Mucosa of rectum (tissue), 2 donors: Measurements from ENCODE around the gene TMEM88.

ENCODE experiments used
- H3K27ac ChIP-seq, 2 donors: one replicate each; pipeline ENCODE4 v1.7.0; 2013; ENCODE audit warnings: inconsistent platforms in 2 of 2, low read depth in 2 of 2, low read length in 2 of 2
- H3K27me3 ChIP-seq, 2 donors: one replicate each; pipeline ENCODE4 v1.7.0; 2013; ENCODE audit warnings: low read length in 2 of 2; ENCODE audit not compliant: control insufficient read depth in 2 of 2, insufficient read depth in 2 of 2
- H3K36me3 ChIP-seq, 2 donors: one replicate each; pipeline ENCODE4 v1.7.0; 2013; ENCODE audit warnings: low read length in 2 of 2; ENCODE audit not compliant: control insufficient read depth in 2 of 2, insufficient read depth in 2 of 2
- H3K4me1 ChIP-seq, 2 donors: one replicate each; pipeline ENCODE4 v1.7.0; 2013; ENCODE audit warnings: low read length in 2 of 2, mild to moderate bottlenecking in 1 of 2; ENCODE audit not compliant: control insufficient read depth in 2 of 2, insufficient read depth in 2 of 2
- H3K4me3 ChIP-seq, 2 donors: one replicate each; pipeline ENCODE4 v1.7.0; 2013; ENCODE audit warnings: low read length in 2 of 2
- H3K9ac ChIP-seq, 2 donors: one replicate each; pipeline ENCODE4 v1.7.0; 2013; ENCODE audit warnings: low read length in 2 of 2, low read depth in 1 of 2, mild to moderate bottlenecking in 1 of 2
- H3K9me3 ChIP-seq, 2 donors: one replicate each; pipeline ENCODE4 v1.7.0; 2013; ENCODE audit warnings: low read length in 2 of 2; ENCODE audit not compliant: control insufficient read depth in 2 of 2
- donor health status: healthy.
- donor health status: Normal muscosa, but diverticular disease.

Gene TMEM88

DNA sequence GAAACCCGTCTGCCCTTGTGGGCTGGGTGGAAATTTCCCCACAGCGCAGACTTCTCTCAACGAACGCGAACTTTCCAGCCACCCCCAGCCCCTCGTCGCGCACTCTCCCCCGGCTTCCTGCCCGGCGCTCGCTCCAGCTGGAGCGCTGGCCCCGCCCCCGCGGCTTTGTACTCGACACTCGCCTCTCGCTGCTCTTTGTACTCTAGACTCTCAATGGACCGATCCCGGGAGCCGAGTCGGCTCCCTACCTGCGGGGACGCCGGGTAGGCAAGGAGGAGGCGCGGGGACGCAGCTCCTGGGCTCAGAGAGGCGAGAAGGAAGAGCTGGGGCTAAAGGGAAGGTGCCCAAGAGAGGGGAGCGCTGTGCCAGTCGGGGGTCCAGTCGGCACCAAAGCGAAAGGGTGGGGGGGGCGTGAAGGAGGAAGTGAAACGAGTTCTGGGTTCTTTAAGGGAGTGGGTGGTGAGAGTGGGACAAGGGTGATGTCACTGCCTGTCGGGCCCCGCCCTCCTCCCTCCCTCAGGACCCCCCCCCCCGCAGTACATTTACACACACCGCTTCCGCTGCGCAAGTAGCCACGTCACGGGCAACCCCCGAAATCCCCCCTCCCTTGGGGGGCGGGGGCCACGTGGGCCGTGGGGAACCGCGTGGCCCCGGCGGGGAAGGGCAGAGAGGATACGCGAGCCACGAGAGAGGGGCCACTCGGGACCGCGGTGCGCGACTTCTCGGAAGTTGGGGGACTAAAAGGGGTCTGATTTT lies 11.2 kb upstream of the TMEM88 start:
- Histone ChIP-seq H3K36me3 (peaks cover 20 to 22% of the 10 kb centered on the region in 2 donors), H3K4me3 (peak overlapping the region; percentile 84 to 95), H3K9me3 (no peaks in the 10 kb centered on the region), H3K27ac (peak overlapping the region; percentile 99 to 100), H3K27me3 (no peaks in the 10 kb centered on the region), H3K9ac (peak overlapping the region; percentile 93 to 98), H3K4me1 (peaks cover 43 to 51% of the 10 kb centered on the region in 2 donors)

DNA sequence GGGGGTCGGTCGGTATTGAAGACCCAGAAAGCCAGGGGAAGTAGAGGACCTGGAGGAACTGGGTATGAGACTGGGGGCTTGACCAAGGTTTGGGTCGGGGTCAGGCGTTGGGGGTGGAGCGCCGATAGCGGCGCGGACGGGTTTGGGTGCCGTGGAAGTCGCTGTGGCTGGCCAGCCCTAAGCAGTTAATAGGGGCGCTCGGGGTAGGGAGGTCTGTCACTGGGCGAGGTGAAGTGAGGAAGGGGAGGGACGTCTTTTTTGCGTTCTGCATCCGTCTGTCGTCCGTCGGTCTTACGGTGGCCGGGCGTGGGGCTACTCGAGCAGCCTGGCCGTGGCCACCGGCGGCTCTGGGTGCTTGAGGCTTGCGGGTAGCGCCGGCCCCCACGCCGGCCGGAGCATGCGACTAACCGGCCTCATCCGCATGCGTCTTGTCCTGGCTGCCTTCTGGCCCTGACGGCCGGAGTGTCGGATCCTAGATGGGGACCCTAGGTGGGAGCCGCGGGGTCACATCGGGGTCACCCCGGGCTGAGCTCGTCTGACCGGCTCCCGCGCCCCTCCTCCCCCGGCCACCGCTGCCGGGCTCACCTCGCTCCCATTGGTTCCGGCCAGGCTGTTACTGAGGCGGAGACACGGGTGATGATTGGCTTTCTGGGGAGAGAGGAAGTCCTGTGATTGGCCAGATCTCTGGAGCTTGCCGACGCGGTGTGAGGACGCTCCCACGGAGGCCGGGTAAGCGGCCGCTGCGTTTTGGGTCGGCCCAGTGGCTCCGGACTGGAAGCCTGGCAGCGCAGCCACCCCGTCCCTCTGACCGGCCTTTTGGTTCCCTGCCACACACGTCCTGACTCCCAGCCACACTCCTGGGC lies 10.3 kb upstream of the TMEM88 start:
- Histone ChIP-seq H3K27ac (peak overlapping the region; percentile 99 to 100), H3K9ac (peak overlapping the region; percentile 93 to 96), H3K9me3 (no peaks in the 10 kb centered on the region), H3K4me1 (peaks cover 35 to 43% of the 10 kb centered on the region in 2 donors), H3K36me3 (peaks cover 25 to 28% of the 10 kb centered on the region in 2 donors), H3K4me3 (peak overlapping the region; percentile 84 to 95), H3K27me3 (no peaks in the 10 kb centered on the region)

DNA sequence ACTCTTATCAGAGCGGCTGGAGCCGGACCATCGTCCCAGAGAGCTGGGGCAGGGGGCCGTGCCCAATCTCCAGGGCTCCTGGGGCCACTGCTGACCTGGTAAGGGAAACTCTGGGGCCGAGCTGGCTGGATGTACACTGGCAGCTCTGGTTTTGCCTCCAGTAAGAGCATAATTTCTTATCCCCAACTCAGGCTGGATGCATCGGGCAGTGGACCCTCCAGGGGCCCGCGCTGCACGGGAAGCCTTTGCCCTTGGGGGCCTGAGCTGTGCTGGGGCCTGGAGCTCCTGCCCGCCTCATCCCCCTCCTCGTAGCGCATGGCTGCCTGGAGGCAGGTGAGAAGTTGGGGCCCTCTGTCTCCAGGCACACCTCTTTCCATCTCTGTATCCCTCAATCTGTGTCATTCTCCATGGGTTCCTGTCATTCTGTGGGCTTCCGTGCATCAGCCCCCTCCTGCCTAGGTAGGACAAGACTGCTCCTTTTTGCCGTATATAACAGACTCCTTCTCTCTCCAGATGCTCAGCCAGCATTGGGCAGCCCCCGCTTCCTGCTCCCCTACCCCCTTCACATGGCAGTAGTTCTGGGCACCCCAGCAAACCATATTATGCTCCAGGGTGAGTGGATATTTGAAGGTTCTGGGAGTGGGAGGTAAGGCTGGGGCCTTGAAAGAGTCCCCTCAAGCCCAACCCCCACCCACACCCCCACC lies 9.4 kb upstream of the TMEM88 start:
- H3K27me3 ChIP-seq, result no peaks in the 10 kb centered on the region
- H3K4me1 ChIP-seq, result peaks cover 25 to 35% of the 10 kb centered on the region in 2 donors
- peak overlapping the region; percentile 99 to 100 for H3K27ac ChIP-seq
- no peaks in the 10 kb centered on the region for H3K9me3 ChIP-seq
- peaks cover 35% of the 10 kb centered on the region in 2 donors for H3K36me3 ChIP-seq
- H3K4me3 ChIP-seq, result peak overlapping the region; percentile 84 to 95
- H3K9ac ChIP-seq, result peak overlapping the region; percentile 93 to 96

DNA sequence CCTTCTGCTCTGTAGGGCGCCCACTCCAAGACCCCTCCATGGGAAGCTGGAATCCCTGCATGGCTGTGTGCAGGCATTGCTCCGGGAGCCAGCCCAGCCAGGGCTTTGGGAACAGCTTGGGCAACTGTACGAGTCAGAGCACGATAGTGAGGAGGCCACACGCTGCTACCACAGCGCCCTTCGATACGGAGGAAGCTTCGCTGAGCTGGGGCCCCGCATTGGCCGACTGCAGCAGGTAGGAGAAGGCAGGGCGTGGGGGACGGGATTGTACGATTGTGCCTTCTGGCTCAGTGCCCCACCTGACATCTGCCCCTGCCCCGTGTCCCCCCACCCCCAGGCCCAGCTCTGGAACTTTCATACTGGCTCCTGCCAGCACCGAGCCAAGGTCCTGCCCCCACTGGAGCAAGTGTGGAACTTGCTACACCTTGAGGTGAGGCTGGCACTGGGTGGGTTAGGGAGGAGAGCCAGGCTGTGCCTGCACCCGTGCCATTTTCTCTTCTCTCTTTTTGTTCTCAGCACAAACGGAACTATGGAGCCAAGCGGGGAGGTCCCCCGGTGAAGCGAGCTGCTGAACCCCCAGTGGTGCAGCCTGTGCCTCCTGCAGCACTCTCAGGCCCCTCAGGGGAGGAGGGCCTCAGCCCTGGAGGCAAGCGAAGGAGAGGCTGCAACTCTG lies 8.7 kb upstream of the TMEM88 start:
- Histone ChIP-seq H3K9me3 (no peaks in the 10 kb centered on the region), H3K27ac (no peak overlapping the region), H3K4me3 (no peak overlapping the region), H3K27me3 (no peaks in the 10 kb centered on the region), H3K9ac (no peak overlapping the region), H3K4me1 (peaks cover 19 to 31% of the 10 kb centered on the region in 2 donors), H3K36me3 (peaks cover 40 to 41% of the 10 kb centered on the region in 2 donors)

DNA sequence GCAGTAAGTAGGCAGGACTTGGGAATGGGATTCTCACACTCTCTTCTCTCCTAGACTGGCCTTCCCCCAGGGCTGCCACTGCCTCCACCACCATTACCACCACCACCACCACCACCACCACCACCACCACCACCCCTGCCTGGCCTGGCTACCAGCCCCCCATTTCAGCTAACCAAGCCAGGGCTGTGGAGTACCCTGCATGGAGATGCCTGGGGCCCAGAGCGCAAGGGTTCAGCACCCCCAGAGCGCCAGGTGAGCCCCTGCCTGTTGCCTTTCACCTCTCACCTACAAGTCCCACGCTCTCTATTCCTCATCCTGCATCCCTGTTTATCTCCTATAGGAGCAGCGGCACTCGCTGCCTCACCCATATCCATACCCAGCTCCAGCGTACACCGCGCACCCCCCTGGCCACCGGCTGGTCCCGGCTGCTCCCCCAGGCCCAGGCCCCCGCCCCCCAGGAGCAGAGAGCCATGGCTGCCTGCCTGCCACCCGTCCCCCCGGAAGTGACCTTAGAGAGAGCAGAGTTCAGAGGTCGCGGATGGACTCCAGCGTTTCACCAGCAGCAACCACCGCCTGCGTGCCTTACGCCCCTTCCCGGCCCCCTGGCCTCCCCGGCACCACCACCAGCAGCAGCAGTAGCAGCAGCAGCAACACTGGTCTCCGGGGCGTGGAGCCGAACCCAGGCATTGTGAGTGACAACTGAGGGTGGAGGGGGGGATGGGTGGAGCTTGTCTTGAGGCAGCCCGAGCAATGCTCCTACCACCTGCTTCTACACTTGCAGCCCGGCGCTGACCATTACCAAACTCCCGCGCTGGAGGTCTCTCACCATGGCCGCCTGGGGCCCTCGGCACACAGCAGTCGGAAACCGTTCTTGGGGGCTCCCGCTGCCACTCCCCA lies 7.9 kb upstream of the TMEM88 start:
- Histone ChIP-seq H3K27ac (no peak overlapping the region), H3K27me3 (no peaks in the 10 kb centered on the region), H3K36me3 (peaks cover 43 to 45% of the 10 kb centered on the region in 2 donors), H3K4me1 (peaks cover 23 to 33% of the 10 kb centered on the region in 2 donors), H3K9ac (no peak overlapping the region), H3K4me3 (no peak overlapping the region), H3K9me3 (no peaks in the 10 kb centered on the region)

DNA sequence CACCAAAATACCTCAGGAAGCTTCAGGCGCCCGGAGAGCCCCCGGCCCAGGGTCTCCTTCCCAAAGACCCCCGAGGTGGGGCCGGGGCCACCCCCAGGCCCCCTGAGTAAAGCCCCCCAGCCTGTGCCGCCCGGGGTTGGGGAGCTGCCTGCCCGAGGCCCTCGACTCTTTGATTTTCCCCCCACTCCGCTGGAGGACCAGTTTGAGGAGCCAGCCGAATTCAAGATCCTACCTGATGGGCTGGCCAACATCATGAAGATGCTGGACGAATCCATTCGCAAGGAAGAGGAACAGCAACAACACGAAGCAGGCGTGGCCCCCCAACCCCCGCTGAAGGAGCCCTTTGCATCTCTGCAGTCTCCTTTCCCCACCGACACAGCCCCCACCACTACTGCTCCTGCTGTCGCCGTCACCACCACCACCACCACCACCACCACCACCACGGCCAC lies 6.7 kb upstream of the TMEM88 start:
- Histone ChIP-seq H3K36me3 (peaks cover 53 to 56% of the 10 kb centered on the region in 2 donors), H3K9me3 (no peaks in the 10 kb centered on the region), H3K27ac (no peak overlapping the region), H3K4me3 (no peak overlapping the region), H3K27me3 (no peaks in the 10 kb centered on the region), H3K9ac (no peak overlapping the region), H3K4me1 (peaks cover 20 to 24% of the 10 kb centered on the region in 2 donors)

DNA sequence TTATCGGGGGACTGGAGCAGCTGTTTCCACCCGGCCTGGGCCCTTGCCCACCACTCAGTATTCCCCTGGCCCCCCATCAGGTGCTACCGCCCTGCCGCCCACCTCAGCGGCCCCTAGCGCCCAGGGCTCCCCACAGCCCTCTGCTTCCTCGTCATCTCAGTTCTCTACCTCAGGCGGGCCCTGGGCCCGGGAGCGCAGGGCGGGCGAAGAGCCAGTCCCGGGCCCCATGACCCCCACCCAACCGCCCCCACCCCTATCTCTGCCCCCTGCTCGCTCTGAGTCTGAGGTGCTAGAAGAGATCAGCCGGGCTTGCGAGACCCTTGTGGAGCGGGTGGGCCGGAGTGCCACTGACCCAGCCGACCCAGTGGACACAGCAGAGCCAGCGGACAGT lies 6.1 kb upstream of the TMEM88 start:
- Histone ChIP-seq H3K4me3 (no peak overlapping the region), H3K27me3 (no peaks in the 10 kb centered on the region), H3K36me3 (peaks cover 54 to 57% of the 10 kb centered on the region in 2 donors), H3K9ac (no peak overlapping the region), H3K27ac (no peak overlapping the region), H3K4me1 (peaks cover 18 to 23% of the 10 kb centered on the region in 2 donors), H3K9me3 (no peaks in the 10 kb centered on the region)

DNA sequence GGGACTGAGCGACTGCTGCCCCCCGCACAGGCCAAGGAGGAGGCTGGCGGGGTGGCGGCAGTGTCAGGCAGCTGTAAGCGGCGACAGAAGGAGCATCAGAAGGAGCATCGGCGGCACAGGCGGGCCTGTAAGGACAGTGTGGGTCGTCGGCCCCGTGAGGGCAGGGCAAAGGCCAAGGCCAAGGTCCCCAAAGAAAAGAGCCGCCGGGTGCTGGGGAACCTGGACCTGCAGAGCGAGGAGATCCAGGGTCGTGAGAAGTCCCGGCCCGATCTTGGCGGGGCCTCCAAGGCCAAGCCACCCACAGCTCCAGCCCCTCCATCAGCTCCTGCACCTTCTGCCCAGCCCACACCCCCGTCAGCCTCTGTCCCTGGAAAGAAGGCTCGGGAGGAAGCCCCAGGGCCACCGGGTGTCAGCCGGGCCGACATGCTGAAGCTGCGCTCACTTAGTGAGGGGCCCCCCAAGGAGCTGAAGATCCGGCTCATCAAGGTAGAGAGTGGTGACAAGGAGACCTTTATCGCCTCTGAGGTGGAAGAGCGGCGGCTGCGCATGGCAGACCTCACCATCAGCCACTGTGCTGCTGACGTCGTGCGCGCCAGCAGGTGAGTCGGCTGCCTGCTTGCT lies 5.6 kb upstream of the TMEM88 start:
- Histone ChIP-seq H3K4me3 (no peak overlapping the region), H3K27me3 (no peaks in the 10 kb centered on the region), H3K27ac (no peak overlapping the region), H3K4me1 (peaks cover 18 to 21% of the 10 kb centered on the region in 2 donors), H3K36me3 (peaks cover 54 to 57% of the 10 kb centered on the region in 2 donors), H3K9me3 (no peaks in the 10 kb centered on the region), H3K9ac (no peak overlapping the region)
